GM19351 (cell line): ENCODE measurements around the gene PSAT1.

Experiments
- ATAC-seq: cut with Tn5 transposase; IDR thresholded peaks from one replicate; pipeline ENCODE4 v1.9.1; 2021; ENCODE audit warnings: mild to moderate bottlenecking, moderate library complexity; ENCODE audit not compliant: unreplicated experiment

PSAT1 gene

GRCh38 chr9:78314953-78315870 lies 18.3 kb downstream of the PSAT1 start:
- ATAC-seq = no peak

GRCh38 chr9:78316166-78316892 lies 19.4 kb downstream of the PSAT1 start:
- no peak for ATAC-seq

- no peak for ATAC-seq
Observed at GRCh38 chr9:78319197-78320029, 22.5 kb downstream of the PSAT1 start.

DNA sequence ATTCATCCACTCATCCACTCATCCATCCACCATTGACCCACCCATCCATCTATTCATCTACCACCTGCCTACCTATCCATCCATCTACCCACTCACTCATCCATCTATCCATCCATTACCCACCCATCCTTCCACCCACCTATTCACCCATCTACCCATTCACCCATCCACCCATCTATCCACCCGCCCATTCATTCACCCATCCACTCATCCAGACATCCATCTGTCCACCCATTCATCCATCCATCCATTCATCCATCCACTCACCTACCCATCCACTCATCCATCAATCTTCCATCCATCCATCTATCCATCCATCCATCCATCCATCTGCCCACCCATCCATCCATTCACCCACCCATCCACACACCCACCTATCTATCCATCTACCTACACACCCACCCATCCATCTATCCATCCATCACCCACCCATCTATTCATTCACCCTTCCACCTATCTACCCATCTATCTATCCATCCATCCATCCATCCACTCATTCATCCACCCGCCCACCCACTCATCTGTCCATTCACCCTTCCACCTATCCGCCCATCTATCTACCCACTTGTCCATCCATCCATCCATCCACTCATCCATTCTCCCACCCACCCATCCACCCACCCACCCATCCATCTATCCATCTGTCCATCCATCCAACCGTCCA lies 23.2 kb downstream of the PSAT1 start:
- no peak for ATAC-seq

DNA sequence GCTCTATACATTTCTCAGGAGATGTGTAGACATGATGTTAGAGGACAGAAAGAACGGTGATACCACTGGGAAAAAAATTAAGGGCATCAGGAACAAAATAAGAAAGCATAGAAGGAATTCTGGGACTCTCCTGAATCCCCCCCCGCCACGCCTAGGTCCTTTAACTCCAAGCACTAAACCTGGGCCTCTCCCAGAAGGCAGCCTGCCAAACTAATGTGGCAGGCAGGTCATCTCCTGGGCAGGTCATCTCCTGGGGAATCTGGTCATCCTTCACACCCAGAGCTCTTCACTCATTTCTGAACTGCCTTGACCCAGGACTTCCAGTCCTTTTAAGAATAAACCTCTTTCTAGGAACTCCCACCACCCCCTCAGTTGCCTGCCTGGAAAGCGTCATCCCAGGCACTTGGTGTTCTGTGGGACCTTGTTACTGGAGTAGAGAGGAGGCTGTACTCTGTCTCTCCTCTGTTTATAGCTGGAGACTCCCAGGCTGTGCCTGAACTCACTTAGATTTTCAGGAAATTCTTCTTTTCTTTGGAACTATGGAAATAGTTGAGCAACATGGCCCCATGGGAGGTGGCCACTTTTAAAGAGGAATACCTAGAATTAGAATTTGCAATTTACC lies 24.1 kb downstream of the PSAT1 start:
- ATAC-seq = no peak

GRCh38 chr9:78321505-78321904 lies 24.6 kb downstream of the PSAT1 start:
- ATAC-seq = no peak

DNA sequence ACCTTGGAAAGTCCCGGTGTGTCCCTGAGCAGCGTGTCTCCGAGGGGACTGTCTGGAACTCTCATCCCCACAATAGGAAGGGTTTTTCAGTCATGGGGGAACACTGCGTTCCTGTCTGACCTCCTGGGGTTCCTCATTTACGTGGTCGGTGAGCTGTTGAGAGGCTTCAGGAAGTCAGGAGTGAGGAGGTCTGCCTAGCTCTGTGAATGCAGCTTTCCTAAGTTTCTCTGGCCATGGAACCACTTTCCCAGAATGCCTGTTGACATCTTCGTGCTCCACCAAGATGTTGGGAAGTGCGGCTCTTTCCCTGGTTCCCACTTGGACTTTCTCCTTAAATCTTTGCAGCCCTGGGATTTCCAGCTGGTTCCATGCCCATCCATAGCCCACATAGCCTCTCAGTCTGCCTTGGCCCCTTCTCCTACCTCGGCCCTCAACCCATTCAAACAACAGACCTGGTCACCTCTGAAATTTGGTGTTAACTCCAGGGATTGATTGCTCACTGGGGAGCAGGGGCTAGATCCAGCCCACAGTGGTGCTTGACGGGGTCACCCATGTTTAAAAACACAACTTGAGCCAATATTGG lies 27.2 kb downstream of the PSAT1 start:
- ATAC-seq = no peak

- no peak for ATAC-seq
Observed at GRCh38 chr9:78324682-78325081, 27.8 kb downstream of the PSAT1 start.

GRCh38 chr9:78325343-78325742 lies 28.4 kb downstream of the PSAT1 start:
- ATAC-seq = no peak

DNA sequence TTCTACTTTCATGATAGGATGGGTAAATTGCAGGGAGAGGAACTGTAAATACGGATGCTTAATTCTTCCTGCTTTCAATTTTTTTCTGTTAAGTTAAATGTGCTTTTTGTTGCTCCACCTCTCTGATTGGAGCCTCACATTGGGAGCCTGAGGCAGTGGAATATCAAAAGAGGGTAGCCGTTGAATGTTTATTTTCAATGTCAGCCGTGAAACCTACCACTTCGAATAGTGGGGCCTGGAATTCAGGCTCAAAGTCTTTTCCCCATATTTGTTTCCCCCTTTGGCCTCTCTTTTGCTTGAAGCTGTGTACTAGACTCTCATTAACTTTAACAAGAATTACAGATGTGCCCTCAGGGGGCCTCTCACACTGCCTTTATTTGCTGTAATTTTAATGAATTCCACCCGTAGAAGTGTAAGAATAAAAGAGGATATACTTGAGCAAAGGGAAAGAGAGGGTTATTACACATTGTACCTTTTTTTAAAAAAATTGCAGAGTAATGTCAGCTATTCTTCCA lies 29.0 kb downstream of the PSAT1 start:
- ATAC-seq = no peak

GRCh38 chr9:78326564-78326963 lies 29.6 kb downstream of the PSAT1 start:
- no peak for ATAC-seq

DNA sequence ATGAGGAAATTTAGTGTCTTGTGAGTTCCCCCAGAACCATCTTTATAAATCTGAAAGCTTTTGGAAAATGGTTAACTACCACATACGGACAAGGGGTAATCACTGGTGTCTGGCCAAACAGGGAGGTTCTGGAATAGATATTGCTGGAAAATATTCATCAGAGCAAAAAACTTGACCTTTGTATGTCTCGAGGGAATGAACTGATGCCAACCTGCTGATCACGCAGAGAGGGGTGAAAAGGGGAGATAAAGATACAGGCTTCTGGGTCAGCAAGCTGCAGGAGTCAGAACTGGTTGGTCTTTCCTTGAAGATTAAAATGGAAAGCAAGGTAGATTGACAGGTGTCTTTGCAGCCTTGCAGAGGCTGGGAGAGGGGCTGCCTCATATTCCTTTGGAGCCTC lies 35.5 kb downstream of the PSAT1 start:
- ATAC-seq = no peak

- no peak for ATAC-seq
Observed at GRCh38 chr9:78348848-78349247, 51.9 kb downstream of the PSAT1 start.

DNA sequence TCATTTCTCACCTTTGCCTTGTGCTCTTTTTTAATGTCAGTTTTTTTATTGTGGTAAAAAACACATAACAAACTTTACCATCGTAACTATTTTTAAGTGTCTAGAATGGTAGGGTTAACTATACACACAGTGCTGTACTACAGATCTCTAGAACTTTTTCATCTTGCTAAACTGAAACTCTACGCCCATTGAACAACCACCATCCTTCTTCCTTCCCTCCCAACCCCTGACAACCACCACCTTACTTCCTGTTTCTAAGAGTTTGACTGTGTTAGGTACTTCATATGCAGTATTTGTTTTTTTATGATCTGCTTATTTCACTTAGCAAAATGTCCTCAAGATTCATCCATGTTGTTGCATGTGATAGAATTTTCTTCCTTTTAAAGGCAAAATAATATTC lies 54.9 kb downstream of the PSAT1 start:
- peak; percentile 64 for ATAC-seq

DNA sequence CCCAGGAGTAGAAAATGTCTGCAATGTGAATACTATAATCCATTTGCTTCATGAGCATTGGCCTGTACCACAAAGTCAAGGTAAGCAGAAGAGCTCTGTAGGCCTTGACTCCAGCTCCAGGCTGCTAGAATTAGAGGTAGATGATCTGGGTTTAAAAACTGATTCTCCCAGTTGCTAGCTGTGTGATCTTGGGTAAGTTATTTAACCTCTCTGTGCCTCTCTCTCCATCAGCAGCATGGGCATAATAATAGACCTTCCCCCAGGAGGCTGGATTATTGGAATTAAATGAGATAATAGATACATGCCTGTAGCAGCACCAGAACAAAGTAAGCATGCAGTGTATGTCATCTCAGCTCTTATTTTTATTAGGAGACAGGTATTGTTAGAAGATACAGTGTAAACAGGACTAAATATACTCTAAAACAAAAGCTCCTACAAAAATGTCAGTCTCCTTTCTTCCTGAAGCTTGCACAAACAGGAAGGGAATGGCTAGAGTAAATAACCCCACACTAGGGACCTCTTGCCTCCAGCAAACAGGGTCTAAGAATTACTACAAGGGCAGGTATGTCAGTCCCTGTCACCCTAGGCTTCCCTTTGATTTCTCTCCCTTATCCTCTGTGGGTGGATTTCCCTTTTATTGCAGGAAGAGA lies 57.5 kb downstream of the PSAT1 start:
- ATAC-seq = no peak

DNA sequence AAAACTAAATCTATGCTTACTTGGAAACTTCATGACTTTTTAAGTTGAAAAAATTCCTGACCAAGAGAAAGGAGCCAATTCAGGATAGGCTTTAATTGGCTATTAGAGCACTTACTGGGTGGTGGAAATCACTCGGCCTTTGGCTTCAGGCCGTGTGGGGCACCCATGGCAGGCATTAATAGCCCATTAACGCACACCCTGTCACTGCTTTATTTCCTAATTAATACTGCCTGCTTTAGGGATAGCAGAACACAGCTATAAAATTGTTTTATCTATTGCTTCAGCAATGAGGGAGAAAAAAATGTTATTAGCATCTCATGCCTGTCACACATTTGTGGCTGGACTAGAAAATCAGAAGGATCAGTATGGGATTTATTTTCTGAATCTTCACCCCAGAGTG lies 58.1 kb downstream of the PSAT1 start:
- ATAC-seq = no peak

GRCh38 chr9:78356634-78357033 lies 59.7 kb downstream of the PSAT1 start:
- no peak for ATAC-seq

GRCh38 chr9:78357165-78357873 lies 60.4 kb downstream of the PSAT1 start:
- ATAC-seq = peak; percentile 77
